ENCODE measurements around the gene FHOD1.

FHOD1 gene

DNA sequence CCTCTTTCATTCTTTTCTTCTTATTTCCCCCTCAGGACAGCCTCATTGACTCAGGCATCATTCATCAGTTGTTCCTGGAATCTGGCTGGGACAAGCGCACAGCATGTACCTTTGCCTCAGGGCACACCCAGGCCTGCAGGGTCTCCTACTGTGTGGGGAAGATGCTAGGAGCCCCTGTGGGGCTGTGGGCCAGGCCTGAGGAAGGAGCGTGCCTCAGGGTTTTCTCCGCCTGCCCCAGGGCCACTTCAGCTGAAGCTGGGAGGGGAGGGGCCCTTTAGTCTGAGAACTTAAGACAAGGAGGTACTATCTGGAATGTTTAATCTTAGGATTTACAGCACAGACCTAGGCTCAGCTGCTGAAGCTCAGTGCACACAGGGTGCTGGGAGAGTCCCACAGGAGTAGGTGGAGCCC, 40.4 kb downstream of the FHOD1 start:
- DNase-seq = no peak

- no peak for DNase-seq
Observed at GRCh38 chr16:67206129-67206837, 41.0 kb downstream of the FHOD1 start.

DNA sequence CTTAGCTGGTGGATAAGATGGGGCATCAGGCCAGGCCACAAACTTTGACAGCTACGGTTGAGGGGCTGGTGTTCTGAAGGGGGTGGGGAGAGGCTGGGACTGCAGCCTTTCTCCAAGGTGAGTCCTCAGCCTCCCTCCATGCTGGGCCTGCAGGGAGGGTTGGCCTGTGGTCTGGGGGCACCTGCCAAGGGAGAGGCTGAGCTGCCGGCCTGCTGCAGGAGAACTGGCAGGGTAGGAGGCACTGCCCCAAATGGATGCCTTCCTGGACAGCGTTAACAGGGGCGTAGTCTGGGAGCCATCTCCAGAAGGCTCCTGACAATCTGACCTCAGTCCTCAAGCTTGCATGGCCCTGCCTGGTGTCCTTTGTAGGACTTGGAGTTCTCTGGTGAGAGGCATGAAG, 43.2 kb downstream of the FHOD1 start:
- no peak for DNase-seq

DNA sequence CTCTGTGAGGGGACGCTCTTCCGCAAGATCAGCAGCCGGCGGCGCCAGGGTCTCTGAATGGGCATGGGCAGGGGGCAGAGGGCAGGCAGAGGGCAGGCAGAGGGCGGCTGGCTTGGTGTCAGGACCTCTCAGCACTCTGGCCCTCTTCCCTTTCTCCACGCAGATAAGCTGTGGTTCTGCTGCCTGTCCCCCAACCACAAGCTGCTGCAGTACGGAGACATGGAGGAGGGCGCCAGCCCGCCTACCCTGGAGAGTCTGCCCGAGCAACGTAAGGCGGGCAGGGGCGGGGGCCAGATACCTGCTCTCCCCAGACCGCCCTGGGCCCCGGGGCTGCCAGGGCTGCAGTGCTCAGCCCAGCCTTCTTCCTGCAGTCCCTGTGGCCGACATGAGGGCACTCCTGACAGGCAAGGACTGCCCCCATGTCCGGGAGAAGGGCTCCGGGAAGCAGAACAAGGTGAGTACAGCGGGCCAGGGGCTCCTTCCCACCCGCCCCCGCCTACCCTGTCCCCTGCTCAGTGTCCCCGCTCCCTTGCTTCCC, 44.3 kb downstream of the FHOD1 start:
- no peak for DNase-seq

- no peak for DNase-seq
Observed at GRCh38 chr16:67202426-67202825, 44.9 kb downstream of the FHOD1 start.

DNA sequence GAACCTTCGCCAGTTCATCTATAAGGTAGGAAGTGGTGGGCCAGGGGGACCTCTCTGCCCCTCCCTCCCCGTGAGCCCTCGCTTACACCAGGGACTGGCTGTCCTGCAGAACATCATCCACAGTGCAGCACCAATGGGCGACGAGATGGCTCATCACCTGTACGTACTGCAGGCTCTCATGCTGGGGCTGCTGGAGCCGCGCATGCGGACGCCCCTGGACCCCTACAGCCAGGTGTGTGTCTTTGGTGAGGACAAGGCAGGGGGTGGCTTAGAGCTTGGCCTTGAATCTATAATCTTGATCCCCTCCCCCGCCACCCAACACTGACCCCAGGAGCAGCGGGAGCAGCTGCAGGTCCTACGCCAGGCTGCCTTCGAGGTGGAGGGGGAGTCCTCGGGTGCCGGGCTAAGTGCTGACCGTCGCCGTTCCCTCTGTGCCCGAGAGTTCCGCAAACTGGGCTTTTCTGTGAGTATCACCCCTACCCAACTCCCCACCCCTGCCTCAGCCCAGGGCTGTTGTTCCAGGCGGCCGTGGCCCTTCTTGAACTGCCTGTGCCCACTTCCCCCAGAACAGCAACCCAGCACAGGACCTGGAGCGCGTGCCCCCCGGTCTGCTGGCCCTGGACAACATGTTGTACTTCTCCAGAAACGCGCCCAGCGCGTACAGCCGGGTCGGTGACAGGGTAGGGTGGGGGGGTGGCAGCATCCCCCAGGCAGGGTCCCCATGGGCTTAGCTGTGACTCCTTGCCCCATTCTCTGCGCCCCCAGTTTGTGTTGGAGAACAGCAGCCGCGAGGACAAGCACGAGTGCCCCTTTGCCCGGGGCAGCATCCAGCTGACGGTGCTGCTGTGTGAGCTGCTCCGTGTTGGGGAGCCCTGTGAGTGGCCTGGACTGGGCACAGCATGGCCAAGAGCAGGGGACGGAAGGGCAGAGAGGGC, 45.6 kb downstream of the FHOD1 start:
- DNase-seq = no peak

DNA sequence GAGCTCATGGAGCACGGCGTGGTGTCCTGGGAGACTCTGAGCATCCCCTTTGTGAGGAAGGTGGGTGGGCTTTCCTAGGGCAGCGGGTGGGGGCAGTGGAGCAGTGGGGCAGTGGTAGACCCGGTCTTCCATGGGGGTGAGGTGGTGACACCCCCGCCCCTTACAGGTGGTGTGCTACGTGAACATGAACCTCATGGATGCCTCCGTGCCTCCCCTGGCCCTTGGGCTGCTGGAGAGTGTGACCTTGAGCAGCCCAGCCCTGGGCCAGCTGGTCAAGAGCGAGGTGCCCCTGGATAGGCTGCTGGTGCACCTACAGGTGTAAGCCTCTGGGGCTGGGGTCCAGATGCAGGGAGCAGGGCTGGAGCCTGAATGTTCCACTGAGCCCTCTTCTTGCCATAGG, 46.8 kb downstream of the FHOD1 start:
- DNase-seq = no peak

GRCh38 chr16:67199808-67200198, 47.5 kb downstream of the FHOD1 start:
- no peak for DNase-seq

- DNase-seq = no peak
Observed at GRCh38 chr16:67199011-67199807, 48.1 kb downstream of the FHOD1 start, which contains the start of gene ELMO3. TSS of gene ELMO3 (plus strand) at chr16:67199131. CDS start at chr16:67199327, 196 bp downstream.

DNA sequence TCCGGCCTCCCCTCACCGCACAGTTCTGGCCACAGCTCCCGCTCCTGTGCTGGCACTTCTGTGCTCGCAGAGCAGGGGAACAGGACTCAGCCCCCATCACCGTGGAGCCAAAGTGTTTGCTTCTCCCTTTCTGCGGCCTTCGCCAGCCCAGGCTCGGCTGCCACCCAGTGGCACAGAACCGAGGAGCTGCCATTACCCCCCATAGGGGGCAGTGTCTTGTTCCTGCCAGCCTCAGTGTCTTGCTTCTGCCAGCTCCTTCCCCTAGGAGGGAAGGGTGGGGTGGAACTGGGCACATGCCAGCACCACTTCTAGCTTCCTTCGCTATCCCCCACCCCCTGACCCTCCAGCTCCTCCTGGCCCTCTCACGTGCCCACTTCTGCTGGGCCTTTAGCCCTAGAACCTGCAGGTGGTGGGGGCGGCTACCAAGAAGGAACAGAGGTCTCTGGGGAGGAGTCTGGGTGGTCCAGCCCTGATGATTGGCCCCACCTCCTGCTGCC, 49.0 kb downstream of the FHOD1 start:
- DNase-seq = no peak

DNA sequence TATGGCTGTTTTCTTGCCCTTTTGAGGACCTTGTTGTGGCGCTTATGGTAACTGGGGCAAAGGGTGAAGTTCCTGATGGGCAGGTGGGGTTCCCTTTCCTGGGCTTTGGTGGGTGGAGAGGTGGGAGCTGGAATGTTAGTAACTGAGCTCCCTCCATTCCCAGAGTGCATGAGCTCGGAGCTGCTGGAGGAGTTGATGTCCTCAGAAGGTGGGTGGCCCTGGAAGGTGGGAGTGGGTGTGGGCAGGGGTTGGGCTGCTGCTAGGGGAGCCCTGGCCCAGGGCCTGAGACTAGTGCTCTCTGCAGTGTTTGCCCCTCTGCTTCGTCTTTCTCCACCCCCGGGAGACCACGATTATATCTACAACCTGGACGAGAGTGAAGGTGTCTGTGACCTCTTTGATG, 49.6 kb downstream of the FHOD1 start:
- no peak for DNase-seq

GRCh38 chr16:67196881-67197280, 50.4 kb downstream of the FHOD1 start:
- DNase-seq = no peak

DNA sequence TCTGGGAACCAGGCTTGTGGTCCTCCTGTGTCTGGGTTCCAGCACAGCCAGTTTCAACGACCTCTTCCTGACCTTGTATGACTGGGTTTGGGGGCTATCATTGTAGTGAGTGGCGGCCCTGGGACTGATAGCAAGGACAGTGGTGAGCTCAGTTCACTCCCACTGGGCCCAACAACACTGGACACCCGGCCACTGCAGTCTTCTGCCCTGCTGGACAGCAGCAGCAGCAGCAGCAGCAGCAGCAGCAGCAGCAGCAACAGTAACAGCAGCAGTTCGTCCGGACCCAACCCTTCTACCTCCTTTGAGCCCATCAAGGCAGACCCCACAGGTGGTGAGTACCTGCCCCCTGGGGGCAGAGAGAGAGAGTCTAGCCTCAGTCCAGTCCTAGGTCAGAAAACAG, 51.6 kb downstream of the FHOD1 start:
- DNase-seq = no peak

GRCh38 chr16:67194260-67194659, 53.0 kb downstream of the FHOD1 start:
- DNase-seq = no peak

DNA sequence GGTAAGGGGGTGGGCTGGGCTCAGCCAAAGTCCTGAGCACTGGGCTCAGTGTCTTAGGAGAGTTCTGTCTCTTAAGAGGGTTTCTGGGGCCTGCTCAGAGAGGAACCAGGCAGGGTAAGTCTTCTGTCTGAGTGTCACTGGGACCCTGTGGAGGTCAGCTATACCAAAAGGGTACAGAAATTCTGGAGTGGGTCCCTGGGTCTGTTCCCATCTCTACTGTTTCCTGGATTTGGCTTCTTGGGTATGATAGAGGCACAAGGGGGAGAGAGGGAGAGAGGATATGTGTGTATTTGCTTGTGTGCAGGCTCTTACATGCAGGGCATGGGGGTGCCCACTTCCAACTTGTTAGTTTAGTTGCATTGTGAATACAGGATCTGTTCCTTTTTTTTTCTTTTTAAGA, 53.7 kb downstream of the FHOD1 start:
- no peak for DNase-seq

DNA sequence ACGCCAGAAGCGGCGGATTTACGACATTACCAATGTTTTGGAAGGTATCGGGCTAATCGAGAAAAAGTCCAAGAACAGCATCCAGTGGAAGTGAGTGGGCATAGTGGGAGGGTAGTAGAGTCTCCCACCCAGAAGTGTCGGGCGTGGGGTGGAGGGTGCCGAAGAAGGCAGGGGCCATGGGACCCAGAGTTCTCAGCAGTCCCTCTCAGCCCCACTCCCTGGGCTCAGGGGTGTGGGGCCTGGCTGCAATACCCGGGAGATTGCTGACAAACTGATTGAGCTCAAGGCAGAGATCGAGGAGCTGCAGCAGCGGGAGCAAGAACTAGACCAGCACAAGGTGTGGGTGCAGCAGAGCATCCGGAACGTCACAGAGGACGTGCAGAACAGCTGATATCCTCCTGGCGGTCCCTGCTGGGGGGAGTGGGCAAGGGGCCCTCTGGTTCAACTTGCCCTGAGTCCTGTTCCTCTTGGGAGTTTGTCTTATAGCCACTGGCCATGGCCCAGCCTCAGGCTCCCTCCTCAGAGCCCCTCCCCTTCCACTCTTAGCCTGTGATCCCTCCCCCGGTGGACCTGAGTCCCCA, 54.4 kb downstream of the FHOD1 start:
- peak in 1 of 5 donors; percentile 41 for DNase-seq

GRCh38 chr16:67191995-67192681, 55.1 kb downstream of the FHOD1 start, which contains the start of gene E2F4:
TSS of gene E2F4 (plus strand) at chr16:67192155. CDS start at chr16:67192228, 73 bp downstream.
- DNase-seq = peak; percentile 73 to 93 (median 77)

- DNase-seq = no peak
Observed at GRCh38 chr16:67191411-67191994, 55.8 kb downstream of the FHOD1 start.

DNA sequence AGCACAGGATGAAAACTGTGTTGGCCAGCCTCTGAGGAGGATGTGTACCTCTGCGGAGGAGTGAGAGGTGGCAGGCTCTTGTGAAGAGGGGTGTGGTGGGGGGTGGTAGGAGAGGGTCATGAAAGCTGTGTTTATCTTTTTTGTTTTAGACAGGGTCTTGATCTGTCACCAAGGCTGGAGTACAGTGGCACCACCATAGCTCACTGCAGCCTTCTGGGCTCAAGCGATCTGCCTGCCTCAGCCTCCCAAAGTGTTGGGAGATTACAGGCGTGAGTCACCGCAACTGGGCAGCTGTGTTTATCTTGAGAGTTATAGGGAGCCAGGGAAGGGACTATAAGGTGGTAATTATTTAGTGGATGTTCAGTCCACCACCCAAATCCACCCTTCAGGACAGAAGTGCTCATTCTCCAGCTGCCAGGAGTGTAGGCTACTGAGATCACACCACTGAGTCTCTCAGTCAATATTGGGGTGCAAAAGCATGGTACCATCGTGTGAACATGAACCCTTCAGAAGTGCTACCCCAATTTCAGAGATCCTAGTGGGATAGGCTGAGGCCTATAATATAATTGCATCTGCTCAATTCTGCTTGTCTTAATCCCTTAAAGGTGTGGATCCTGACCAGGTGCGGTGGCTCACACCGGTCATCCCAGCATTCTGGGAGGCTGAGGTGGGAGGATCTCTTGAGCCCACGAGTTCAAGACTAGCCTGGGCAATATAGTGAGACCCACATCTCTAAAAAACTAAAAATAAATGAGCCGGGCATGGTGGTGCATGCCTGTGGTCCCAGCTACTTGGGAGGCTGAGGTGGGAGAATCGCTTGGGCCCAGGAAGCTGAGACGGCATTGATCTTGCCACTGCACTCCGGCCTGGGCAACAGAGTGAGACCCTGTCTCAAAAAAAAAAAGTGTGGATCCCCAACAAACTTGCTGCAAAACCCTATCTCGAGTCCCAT, 56.6 kb downstream of the FHOD1 start:
- no peak for DNase-seq

- no peak for DNase-seq
Observed at GRCh38 chr16:67190041-67190440, 57.2 kb downstream of the FHOD1 start, which contains the start of gene EXOC3L1. TSS of gene EXOC3L1 (minus strand) at chr16:67190136. CDS start at chr16:67189676, 460 bp downstream.

Data from T-helper 1 cell (primary cell).